GM23248 (cell line): Measurements from ENCODE around the gene RFESD.

Experiments used
- EZH2 ChIP-seq: fragments of 200-600 bp; sonication (generic); IDR thresholded peaks from 2 replicates; pipeline ENCODE4 v1.6.1; 2018; ENCODE audit warnings: antibody characterized with exemption, mild to moderate bottlenecking; ENCODE audit not compliant: insufficient read depth, poor library complexity, severe bottlenecking
- EZH2phosphoT487 ChIP-seq: fragments of 200-600 bp; sonication (generic); IDR thresholded peaks from 2 replicates; pipeline ENCODE4 v1.6.1; 2018; ENCODE audit warnings: antibody characterized with exemption, moderate library complexity, mild to moderate bottlenecking, low read depth; ENCODE audit not compliant: insufficient read depth

DNA sequence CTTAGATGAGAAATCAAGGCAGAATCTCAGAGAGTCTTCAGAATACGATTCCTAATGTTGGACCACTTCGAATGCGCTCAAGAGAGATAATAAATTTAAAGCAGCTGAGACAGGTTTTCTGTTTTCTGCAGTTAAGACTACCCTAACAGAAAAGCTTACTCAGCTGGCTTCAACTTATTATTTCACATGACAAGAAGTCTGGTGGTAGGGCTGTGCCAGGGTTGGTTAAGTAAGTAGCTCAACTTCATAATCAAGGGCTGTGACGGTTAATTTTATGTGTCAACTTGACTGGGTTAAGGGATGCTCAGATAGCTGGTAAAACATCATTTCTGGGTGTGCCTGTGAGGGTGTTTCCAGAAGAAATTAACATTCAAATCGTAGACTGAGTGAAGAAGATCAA, 22.9 kb upstream of the RFESD start:
- TF ChIP-seq EZH2 (no peak), EZH2phosphoT487 (no peak)
